ENCODE results near the gene ZNF722. TPM values are rescaled to one million over a fixed set of nuclear protein-coding genes. Genes with fewer than 3 reads are reported as not detected.
"Not testable (repeated sequence)": the region's sequence is repeated elsewhere in the genome, so short reads cannot be mapped to it uniquely, and the experiment has no call there.

Gene ZNF722
- not detected for total RNA-seq (ENCODE audit: unreplicated experiment)
- long read RNA-seq = 0 reads

GRCh38 chr7:63998549-63998948 is at the start of gene ZNF722:
TSS of gene ZNF722 (plus strand) at chr7:63998849. CDS start at chr7:63998962, 113 bp downstream.
- no peak for TF ChIP-seq CTCF (IDR thresholded peaks at IDR 0.05; ENCODE audit: partially characterized antibody, unreplicated experiment)
- Mint-ChIP-seq H3K27me3 (ENCODE audit: unreplicated experiment) (peaks cover 2% of the 10 kb centered on the region), H3K4me1 (ENCODE audit: low read depth, unreplicated experiment) (no peaks in the 10 kb centered on the region), H3K27ac (ENCODE audit: unreplicated experiment) (no peak within 1 kb of the TSS), H3K36me3 (ENCODE audit: unreplicated experiment) (peaks cover 4% of the 10 kb centered on the region), H3K9me3 (ENCODE audit: unreplicated experiment) (peaks cover 8% of the 10 kb centered on the region), H3K4me3 (ENCODE audit: unreplicated experiment) (no peak within 1 kb of the TSS)
- DNase-seq = no peak

- Mint-ChIP-seq H3K27ac (ENCODE audit: unreplicated experiment) (no peak overlapping the region), H3K36me3 (ENCODE audit: unreplicated experiment) (peaks cover 5% of the 10 kb centered on the region), H3K9me3 (ENCODE audit: unreplicated experiment) (peaks cover 18% of the 10 kb centered on the region), H3K4me1 (ENCODE audit: low read depth, unreplicated experiment) (no peaks in the 10 kb centered on the region), H3K27me3 (ENCODE audit: unreplicated experiment) (no peaks in the 10 kb centered on the region), H3K4me3 (ENCODE audit: unreplicated experiment) (no peak overlapping the region)
- no peak for TF ChIP-seq CTCF (IDR thresholded peaks at IDR 0.05; ENCODE audit: partially characterized antibody, unreplicated experiment)
- DNase-seq = no peak
Measured at GRCh38 chr7:63953181-63953580, 45.5 kb upstream of the ZNF722 start.

- Mint-ChIP-seq H3K36me3 (ENCODE audit: unreplicated experiment) (no peaks in the 10 kb centered on the region), H3K27ac (ENCODE audit: unreplicated experiment) (no peak overlapping the region), H3K27me3 (ENCODE audit: unreplicated experiment) (peaks cover 2% of the 10 kb centered on the region), H3K4me1 (ENCODE audit: low read depth, unreplicated experiment) (no peaks in the 10 kb centered on the region), H3K4me3 (ENCODE audit: unreplicated experiment) (no peak overlapping the region), H3K9me3 (ENCODE audit: unreplicated experiment) (peaks cover 3% of the 10 kb centered on the region)
- no peak for DNase-seq
- TF ChIP-seq CTCF (IDR thresholded peaks at IDR 0.05; ENCODE audit: partially characterized antibody, unreplicated experiment) = no peak
Measured at GRCh38 chr7:63968629-63969028, 30.0 kb upstream of the ZNF722 start.

GRCh38 chr7:64015496-64015895 is 16.8 kb downstream of the ZNF722 start:
- H3K4me1 Mint-ChIP-seq (ENCODE audit: low read depth, unreplicated experiment); H3K27me3 Mint-ChIP-seq (ENCODE audit: unreplicated experiment); DNase-seq; H3K36me3 Mint-ChIP-seq (ENCODE audit: unreplicated experiment); H3K9me3 Mint-ChIP-seq (ENCODE audit: unreplicated experiment); H3K27ac Mint-ChIP-seq (ENCODE audit: unreplicated experiment); H3K4me3 Mint-ChIP-seq (ENCODE audit: unreplicated experiment): not testable (repeated sequence)

GRCh38 chr7:64035388-64035787 is 36.7 kb downstream of the ZNF722 start:
- peaks cover 5% of the 10 kb centered on the region for H3K27me3 Mint-ChIP-seq (ENCODE audit: unreplicated experiment)
- H3K36me3 Mint-ChIP-seq (ENCODE audit: unreplicated experiment) = peaks cover 8% of the 10 kb centered on the region
- H3K9me3 Mint-ChIP-seq (ENCODE audit: unreplicated experiment) = peaks cover 14% of the 10 kb centered on the region
- H3K4me3 Mint-ChIP-seq (ENCODE audit: unreplicated experiment) = no peak overlapping the region
- H3K27ac Mint-ChIP-seq (ENCODE audit: unreplicated experiment) = no peak overlapping the region
- DNase-seq = no peak
- no peak for TF ChIP-seq CTCF (IDR thresholded peaks at IDR 0.05; ENCODE audit: partially characterized antibody, unreplicated experiment)
- no peaks in the 10 kb centered on the region for H3K4me1 Mint-ChIP-seq (ENCODE audit: low read depth, unreplicated experiment)

- TF ChIP-seq CTCF (IDR thresholded peaks at IDR 0.05; ENCODE audit: partially characterized antibody, unreplicated experiment) = no peak
- no peaks in the 10 kb centered on the region for H3K4me1 Mint-ChIP-seq (ENCODE audit: low read depth, unreplicated experiment)
- H3K27me3 Mint-ChIP-seq (ENCODE audit: unreplicated experiment) = peaks cover 5% of the 10 kb centered on the region
- no peak for DNase-seq
- H3K4me3 Mint-ChIP-seq (ENCODE audit: unreplicated experiment) = no peak overlapping the region
- peaks cover 8% of the 10 kb centered on the region for H3K36me3 Mint-ChIP-seq (ENCODE audit: unreplicated experiment)
- peaks cover 15% of the 10 kb centered on the region for H3K9me3 Mint-ChIP-seq (ENCODE audit: unreplicated experiment)
- no peak overlapping the region for H3K27ac Mint-ChIP-seq (ENCODE audit: unreplicated experiment)
Measured at GRCh38 chr7:64037095-64037494, 38.4 kb downstream of the ZNF722 start.
